HG03442 (cell line): ENCODE data around the gene KIAA0825.
"Not testable (repeated sequence)": the region's sequence is repeated elsewhere in the genome, so short reads cannot be mapped to it uniquely, and the experiment has no call there.

ENCODE experiments used
- ATAC-seq: cut with Tn5 transposase; IDR thresholded peaks from one replicate; pipeline ENCODE4 v1.9.1; 2021; ENCODE audit warnings: mild to moderate bottlenecking, moderate library complexity; ENCODE audit not compliant: unreplicated experiment

The KIAA0825 gene

DNA sequence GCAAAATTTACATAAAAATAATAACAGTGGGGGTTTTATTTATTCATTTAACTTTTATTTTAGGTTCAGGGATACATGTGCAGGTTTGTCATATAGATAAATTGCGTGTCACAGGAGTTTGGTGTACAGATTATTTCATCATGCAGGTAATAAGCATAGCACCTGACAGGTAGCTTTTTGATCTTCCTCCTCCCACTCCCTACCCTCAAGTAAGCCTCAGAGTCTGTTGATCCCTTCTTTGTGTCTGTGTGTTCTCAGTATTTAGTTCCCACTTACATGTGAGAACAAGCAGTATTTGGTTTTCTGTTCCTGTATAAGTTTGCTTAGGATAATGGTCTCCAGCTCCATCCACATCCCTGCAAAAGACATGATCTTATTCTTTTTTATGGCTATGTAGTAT, 240.3 kb downstream of the KIAA0825 start:
- ATAC-seq = no peak

DNA sequence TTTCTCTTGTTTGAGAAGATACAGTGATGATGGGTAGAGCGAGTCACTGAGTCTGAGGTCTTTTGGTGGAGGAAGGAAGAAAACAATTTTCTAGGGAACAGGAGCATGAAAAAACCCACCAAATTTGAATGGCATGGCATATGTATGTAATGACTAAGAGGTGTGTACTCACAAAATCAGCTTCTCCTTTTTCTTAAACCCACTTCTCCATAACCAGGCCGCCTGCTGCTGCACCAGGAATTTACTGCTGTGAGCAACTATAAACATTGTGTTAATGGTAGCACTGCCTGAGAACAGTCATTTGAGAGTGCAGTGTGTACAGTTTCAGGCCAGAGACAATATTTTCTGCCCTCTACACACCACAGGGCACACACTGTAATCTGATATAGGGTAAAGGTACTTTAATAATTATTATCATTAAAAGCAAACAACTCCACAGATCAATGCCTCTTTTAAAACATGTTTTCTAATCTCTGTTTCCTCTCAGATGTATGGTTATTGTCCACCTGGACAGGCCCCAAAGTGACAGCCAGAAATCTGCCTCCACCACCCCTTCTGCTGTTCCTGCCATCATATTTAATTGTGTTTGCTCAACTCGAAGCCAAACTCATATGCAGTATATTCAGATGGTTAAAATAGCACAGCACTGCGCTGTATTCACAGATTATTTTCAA, 241.6 kb downstream of the KIAA0825 start:
- no peak for ATAC-seq

DNA sequence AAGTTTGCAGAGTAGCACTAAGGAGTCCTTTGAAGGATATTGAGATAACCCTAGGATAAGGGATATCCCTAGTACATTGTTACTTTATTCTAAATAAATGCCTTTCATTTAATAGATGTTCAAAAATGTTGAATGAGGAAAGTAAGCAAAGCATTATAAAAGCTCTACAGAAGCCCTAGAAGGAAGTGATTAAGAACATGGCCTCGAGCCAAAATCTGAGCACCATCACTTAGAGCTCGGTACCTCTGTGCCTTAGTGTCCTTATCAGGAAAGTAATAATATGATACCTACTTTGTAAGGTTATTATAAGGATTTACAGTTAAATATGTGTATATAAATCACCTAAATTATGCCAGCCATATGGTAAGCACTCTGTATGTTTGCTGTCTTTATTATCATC, 242.6 kb downstream of the KIAA0825 start:
- ATAC-seq = no peak

DNA sequence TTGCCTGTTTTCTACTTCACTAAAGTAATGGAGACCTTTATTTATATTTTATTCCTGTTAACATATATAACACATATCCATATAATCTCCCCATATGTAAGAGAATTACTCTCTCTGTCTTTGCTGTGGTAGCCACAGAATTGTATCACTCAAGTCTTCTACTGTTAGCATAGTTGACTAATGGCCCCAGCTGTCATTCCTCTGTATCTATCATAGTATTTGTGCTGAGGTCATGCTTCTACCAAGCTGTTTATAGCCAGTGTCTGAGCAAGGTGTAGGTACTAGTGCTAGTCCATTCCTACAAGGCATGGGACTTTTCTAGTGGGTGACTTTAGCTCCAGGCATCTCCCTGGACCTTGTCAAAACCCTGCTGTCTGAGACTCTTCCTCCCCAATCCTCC, 244.1 kb downstream of the KIAA0825 start:
- no peak for ATAC-seq

DNA sequence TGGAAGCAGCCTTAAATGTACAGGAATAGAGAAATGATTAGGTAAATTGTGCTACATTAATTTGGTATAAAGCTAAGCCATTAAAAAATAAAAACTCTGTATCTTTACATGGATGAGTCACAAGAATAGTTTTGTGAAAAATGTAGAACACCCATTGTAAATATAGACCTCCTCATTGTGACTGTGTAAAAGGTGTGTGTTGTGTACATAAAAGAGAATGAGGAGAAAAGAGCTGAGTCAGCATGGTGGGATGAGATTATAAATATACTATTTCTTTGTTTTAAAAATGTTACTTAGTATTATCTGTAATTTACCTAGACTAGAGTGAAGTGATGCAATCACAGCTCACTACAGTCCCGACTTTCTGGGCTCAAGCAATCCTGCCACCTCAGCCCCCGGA, 250.5 kb downstream of the KIAA0825 start:
- ATAC-seq = no peak

DNA sequence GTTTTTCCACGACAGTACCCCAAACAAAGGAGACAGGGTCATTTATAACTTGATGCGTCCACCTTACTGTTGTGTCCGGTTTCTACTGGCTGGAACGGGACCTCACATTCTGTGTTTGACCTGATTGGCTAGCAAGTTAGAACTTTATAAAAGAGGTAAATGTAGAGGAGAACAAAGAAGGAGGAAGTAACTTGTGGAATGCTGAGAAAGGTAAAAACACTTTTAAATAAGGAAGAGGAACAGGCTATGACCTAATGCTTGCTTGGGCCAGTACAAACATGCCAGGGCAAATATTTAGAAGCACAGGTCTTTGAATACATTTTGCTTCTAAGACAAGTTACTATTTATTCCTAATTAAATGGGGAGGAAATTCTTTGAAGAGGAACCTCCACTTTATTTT, 251.6 kb downstream of the KIAA0825 start:
- ATAC-seq = no peak

DNA sequence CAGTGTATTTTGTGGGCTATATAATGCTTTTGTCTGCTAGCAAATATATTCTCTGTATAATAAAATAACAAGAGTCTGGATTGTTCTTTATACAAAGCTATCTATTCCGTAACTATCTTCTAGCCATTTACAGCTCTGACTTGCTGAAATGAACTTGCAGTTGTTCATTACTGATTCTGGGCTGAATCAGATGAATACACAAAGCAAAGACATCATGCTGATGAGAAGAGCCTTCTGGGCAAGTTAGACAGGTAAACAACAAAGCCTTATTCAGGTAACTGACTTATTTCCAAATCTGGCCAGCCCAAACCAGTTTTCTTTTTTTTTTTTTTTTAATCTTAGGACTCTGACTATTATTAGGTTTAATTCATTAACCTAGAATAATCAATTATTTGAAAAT, 255.5 kb downstream of the KIAA0825 start:
- no peak for ATAC-seq

DNA sequence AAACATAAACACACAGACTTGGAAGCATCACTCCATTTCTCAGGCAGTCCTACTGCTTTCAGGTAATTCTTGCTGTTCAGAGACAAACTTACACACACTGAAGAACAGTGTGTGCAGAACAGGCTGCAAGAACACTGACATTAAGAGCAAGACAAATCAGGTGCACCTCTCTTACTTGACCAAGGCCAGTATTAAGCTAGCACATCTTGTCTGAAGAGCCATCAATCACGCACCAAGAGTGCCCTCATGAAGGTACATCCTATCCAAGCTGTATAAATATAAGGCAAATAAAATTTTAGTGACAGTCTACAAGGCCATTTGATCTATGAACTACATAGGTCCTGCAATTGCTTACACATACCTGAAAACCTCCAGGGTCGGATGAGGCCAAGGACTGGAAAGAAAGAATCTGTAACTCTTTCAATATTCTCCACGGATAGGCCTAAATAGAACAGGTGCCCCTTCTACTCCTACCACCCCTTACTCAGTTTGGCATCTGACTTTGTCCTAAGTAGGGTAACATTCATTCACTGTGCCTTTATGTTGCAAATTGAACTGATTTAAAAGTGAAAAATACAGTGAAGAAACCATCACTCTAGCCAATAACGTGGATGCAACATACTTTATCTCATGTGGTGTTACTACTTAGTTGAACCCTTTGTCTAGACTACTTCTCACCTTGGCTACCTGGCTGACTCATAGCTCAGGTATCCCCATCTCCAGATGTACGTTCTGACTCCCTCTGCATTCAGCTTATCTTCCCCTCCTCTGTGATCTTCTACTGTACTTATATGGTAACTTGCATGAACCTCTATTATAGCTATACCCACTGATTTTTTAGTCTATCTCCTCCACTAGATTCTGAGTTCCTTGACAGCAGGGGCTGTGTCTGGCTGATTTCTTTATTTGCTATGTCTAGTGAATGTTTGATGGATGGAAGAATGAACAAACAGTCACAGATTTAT, 256.3 kb downstream of the KIAA0825 start:
- no peak for ATAC-seq

DNA sequence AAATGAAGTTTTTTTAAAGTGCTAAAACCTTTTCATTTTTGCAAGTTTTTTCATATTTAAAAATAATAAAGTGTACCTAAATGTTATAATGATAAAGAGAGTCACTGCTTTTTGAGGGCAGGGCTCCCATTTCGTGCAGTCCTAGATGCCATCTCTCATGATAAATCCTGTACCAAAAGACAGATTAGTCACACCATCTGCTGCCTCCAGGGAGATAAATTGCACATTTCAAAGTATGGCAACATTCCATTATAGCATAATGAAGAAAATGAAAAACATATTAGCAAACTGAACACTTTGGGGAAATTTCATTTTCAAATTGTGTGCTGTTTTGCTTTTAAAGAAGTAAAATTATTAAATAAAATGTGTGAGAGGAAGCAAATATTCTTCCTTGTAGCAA, 257.2 kb downstream of the KIAA0825 start:
- no peak for ATAC-seq

DNA sequence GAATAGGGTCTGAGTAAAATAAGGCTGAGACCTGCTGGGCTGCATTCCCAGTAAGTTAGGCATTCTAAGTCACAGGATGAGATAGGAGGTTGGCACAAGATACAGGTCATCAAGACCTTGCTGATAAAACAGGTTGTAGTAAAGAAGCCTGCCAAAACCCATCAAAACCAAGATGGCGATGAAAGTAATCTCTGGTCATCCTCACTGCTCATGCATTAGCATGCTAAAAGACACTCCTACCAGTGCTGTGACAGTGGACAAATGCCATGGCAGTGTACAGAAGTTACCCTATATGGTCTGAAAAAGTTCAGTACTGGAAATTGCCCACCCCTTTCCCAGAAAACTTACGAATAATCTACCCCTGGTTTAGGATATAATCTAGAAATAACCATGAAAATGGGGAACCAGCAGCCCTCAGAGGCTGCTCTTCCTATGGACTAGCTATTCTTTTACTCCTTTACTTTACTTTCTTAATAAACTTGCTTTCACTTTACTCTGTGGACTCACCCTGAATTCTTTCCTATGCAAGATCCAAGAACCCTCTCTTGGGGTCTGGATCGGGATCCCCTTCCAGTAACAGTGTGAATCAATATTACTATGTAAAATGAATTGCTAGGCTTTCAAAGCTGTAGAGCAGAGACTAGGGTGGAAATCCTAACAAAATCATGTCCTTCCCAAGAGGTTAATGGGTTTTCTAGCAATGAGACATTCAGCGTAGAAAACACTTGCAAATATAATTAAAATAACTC, 257.8 kb downstream of the KIAA0825 start:
- no peak for ATAC-seq

DNA sequence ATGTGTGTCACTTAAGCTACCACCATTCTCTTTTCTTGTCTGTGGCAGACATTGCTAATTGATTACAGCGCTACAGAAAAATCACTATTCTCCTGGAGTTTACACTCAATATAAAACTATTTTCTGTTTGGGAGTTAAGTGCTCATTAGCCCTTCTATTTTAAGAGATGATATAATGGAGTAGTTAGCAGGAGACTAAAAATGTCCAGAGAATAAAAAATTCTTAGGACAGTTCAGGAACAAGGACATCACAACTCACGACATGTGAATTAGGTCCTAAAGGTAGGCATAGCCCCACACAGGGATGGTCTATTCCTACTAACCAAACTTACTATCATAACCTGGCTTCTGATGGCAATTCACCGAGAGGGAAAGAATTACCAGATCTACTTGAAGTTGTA, 258.5 kb downstream of the KIAA0825 start:
- no peak for ATAC-seq

DNA sequence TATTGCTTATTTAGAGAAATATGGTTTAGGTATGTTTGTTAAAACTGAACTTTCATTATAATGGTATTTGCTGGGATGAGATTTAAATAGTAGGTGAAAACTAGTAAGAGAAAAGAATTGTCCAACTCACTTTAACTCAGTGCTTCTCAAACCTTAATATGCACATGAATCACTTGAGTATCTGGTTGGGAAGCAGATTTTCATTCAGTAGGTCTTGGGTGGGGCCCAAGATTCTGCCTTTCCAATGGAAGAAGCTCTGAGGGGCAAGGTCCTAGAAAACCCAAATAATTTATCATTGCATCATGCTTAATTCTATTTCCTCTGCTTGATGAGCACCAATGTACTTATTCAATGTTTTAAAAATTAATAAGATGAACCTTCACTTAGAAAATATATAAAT, 262.6 kb downstream of the KIAA0825 start:
- ATAC-seq = no peak

DNA sequence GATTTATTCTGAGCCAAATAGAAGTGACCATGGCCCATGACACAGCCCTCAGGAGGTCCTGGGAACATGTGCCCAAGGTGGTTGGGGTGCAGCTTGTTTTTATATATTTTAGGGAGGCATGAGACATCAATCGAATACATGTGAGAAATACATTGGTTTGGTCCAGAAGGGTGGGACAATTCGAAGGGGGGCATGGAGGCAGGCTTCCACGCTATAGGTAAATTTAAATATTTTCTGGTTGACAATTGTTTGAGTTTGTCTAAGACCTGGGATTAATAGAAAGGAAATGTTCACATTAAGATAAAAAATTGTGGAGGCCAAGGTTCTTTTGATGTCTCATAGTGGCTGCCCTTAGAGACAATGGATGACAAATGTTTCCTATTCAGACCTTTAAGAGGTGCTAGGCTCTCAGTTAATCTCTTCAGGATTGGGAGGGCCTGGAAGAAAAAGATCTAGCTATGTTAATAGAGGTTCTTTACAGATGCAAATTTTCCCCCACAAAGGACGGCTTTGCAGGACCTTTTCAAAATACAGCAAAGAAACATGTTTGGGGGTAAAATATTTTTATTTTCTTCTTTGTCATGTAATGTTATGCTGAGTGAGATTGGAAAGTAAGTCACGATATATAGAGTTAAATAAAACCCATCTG, 263.4 kb downstream of the KIAA0825 start:
- not testable (repeated sequence) for ATAC-seq

DNA sequence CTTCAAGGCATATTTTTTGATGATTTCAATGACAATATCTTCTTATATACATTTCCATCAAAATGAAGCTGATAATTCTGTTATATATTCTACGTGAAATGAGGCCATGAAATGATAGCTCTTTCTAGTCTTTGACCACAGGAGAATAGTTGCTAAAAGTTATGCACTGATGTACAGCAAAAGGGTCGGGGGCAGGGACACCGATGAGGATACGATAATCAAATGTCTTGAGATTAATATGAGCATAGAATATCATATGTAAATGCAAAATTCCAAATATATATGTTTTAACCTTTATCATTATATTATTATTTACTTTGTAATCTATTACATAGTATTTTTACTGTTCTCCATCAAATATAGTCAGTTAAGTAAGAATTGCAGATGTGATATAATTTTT, 264.8 kb downstream of the KIAA0825 start:
- no peak for ATAC-seq

DNA sequence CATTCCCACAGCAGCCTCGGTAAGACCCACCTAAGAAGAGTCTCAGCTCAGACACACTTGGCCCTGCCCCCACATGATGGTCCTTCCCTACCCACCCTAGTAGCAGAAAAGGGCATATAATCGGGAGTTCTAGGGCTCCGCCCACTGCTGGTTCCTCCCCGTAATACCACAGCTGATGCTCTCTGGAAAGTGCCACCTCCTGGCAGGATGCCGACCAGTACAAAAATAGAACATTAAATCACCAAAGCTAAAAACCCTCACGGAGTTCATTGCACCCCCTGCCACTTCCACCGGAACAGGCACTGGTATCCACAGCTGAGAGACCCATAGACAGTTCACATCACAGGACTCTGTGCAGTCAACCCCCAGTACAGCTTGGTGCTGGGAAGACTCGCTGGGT, 271.3 kb downstream of the KIAA0825 start:
- no peak for ATAC-seq

DNA sequence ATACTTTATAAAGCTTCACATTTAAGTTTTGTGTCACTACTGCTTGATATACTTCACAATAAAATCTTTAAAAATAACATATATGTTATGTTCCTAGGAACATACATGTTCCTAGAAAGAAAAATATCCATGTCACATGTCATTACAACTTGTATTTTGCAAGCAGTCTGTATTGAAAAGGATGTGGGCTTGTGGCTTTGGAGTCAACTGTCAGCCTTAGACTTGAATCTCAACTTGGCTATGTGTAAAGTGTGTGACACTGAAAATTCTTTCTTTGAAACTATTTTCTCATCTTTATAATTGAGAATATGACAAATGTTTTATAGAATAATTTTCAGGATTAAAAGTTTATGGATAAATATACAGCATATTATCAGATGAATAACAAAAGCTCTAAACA, 273.1 kb downstream of the KIAA0825 start:
- no peak for ATAC-seq

DNA sequence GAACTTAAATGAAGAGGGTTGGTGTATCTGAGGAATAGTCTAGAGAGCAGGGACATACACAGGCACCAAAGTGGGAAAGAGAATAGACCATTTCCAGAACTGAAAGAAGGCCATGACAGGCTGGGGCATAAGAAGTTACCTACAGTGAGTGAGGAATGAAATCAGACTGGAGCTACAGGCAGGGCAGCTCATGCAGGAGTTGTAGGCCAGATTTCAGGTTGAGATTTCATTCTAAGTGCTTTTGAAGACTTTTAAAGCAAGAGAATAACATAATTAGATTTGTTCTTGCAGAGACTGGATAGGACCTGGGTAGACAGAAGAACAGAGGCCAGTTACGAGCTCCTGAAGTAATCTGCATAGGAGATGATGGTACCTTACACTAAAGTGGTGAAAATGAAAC, 280.8 kb downstream of the KIAA0825 start:
- no peak for ATAC-seq

DNA sequence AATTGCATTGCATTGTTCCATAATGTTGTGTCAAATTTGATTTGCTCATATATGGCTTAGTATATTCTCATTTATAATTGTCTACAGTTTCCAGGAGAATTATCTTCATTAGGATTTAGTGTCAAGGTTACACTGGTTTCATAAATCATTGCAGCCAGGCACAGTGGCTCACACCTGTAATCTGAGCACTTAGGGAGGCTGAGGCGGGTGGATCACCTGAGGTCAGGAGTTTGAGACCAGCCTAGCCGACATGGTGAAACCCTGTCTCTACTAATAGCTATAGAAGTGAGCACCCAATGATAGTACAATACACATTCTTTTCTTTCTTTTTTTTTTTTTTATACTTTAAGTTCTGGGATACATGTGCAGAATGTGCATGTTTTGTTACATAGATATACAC, 282.5 kb downstream of the KIAA0825 start:
- ATAC-seq = no peak

DNA sequence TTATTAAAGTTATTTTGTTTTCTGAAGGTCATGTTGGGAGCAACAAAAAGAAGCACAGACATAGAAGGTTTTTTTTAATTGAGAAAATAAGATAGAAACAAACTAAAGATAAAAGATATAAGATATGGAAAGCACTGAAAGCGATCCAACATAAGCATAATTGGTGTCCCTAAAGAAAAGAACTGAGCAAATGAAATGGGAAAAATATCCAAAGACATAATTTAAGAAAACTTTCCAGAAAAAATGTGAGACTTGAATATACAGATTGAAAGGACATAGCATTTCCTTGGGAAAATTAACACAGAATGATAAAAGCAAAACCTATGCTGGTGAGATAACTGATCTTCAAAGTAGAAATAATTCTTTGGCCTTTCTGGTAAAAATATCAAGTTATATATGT, 289.3 kb downstream of the KIAA0825 start:
- ATAC-seq = no peak

DNA sequence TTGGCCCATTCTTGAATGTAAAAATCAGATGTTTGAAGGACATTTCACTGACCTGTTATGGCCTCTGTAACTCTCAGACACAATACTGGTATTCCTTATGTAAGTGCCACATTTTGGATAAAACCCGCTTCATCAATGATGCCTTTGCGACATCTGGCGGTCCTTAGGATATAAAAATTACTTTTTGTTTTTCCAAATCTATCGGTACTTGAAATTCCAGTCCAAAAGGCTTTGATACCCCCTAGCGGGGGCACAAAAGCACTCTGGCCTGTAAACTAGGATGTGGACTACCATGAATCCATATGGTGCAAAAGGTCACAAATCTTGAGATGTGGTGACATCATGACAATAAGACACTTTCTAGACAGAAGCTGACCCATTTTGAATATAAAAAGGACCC, 291.8 kb downstream of the KIAA0825 start:
- no peak for ATAC-seq
